HepG2 (cell line): Measurements from ENCODE around the gene PADI1. TPM values are rescaled to one million over a fixed set of nuclear protein-coding genes. Genes with fewer than 3 reads are reported as not detected.

Experiments used
- ATAC-seq: fragments of 200-7000 bp; cut with Tn5 transposase; 3 replicates; pipeline ENCODE4 v1.9.1; 2020; ENCODE audit warnings: mild to moderate bottlenecking, moderate library complexity
- BruUV-seq: library from RNA; stranded (reverse); fragments of 400-500 nt; replicated peaks from 2 replicates; lab custom pipeline; 2021; lab: Mats Ljungman, UMichigan
- CTCF ChIA-PET: fragments of 300-600 bp; formaldehyde crosslinking; extraction: SDS; loops from one replicate; lab custom pipeline; 2021; ENCODE audit warnings: low total read pairs, inconsistent platforms, low intra/inter-chr PET ratio; lab: Yijun Ruan, JAX
- POLR2A ChIA-PET: fragments of 350-600 bp; sonication (Branson Sonifier 250); formaldehyde crosslinking; loops from one replicate; lab custom pipeline; 2020; ENCODE audit warnings: antibody characterized with exemption, inconsistent platforms; lab: Yijun Ruan, JAX
- DNase-seq: peaks from one replicate; pipeline ENCODE4 v3.0.0-alpha.2; 2015; ENCODE audit warnings: low spot score
- FAIRE-seq: peaks from 3 replicates; lab custom pipeline; 2011; peaks lifted over from hg19 to GRCh38; lab: Jason Lieb, UNC
- H2AFZ ChIP-seq: one replicate; pipeline ENCODE4 v1.6.1; 2011; ENCODE audit warnings: low read length, inconsistent platforms
- H3K27ac ChIP-seq: fragments of 300-600 bp; 3 replicates; pipeline ENCODE4 v1.8.0; 2011; ENCODE audit warnings: mixed run types, mild to moderate bottlenecking, mixed read lengths, low read length, inconsistent platforms; ENCODE audit not compliant: insufficient read depth; ENCODE audit errors: extremely low read length
- H3K27me3 ChIP-seq, 2 experiments: fragments of 200-600 bp in 1 of 2; 2 replicates in 1 of 2; 3 replicates in 1 of 2; pipeline versions ENCODE4 v1.6.0 to v1.8.0; 2011; ENCODE audit warnings: low read length in 2 of 2, mild to moderate bottlenecking in 2 of 2, moderate library complexity in 2 of 2, inconsistent platforms in 1 of 2; ENCODE audit not compliant: insufficient read depth in 2 of 2, control insufficient read depth in 1 of 2
- H3K36me3 ChIP-seq, 2 experiments: fragments of 200-600 bp in 1 of 2; replicated peaks in 1 of 2; 2 replicates in 1 of 2; 3 replicates in 1 of 2; pipeline versions ENCODE4 v1.5.1 to v1.8.0; 2011; ENCODE audit warnings: low read length in 2 of 2, inconsistent platforms in 1 of 2; ENCODE audit not compliant: insufficient read depth in 2 of 2, control insufficient read depth in 1 of 2
- H3K4me1 ChIP-seq: 2 replicates; pipeline ENCODE4 v1.5.1; 2012; ENCODE audit warnings: low read length, inconsistent platforms; ENCODE audit not compliant: insufficient read depth
- H3K4me2 ChIP-seq: 2 replicates; pipeline ENCODE4 v1.6.0; 2011; ENCODE audit warnings: low read depth, low read length, inconsistent platforms
- H3K4me3 ChIP-seq, 3 experiments: fragments of 200-600 bp in 1 of 3; sonication (generic), shearing (Covaris generic) in 1 of 3; replicated peaks in 1 of 3; 2 replicates each; pipeline ENCODE4 v1.5.1; 2011 to 2016; ENCODE audit warnings: low read length in 3 of 3, inconsistent platforms in 2 of 3, low read depth in 2 of 3, mild to moderate bottlenecking in 2 of 3, control low read depth in 1 of 3, mixed read lengths in 1 of 3; ENCODE audit not compliant: insufficient read depth in 1 of 3
- H3K79me2 ChIP-seq: one replicate; pipeline ENCODE4 v1.6.1; 2011; ENCODE audit warnings: low read length, inconsistent platforms; ENCODE audit not compliant: insufficient read depth
- H3K9ac ChIP-seq: 2 replicates; pipeline ENCODE4 v1.6.0; 2011; ENCODE audit warnings: mild to moderate bottlenecking, low read depth, low read length, inconsistent platforms; ENCODE audit not compliant: insufficient read depth
- H3K9me3 ChIP-seq: 2 replicates; pipeline ENCODE4 v1.5.1; 2012; ENCODE audit warnings: mild to moderate bottlenecking, low read length
- H4K20me1 ChIP-seq: 2 replicates; pipeline ENCODE4 v1.6.0; 2011; ENCODE audit warnings: inconsistent platforms, mild to moderate bottlenecking, low read length, moderate library complexity; ENCODE audit not compliant: insufficient read depth
- CAMTA2 ChIP-seq: sonication (generic); formaldehyde crosslinking; IDR thresholded peaks from 2 replicates; pipeline ENCODE4 v1.4.0; 2020; ENCODE audit warnings: mild to moderate bottlenecking, missing genetic modification reagents, borderline replicate concordance
- CREB1 ChIP-seq, 2 experiments: fragments of 450-650 bp in 1 of 2; IDR thresholded peaks; 2 replicates each; pipeline ENCODE4 v1.6.1; 2016 to 2017; ENCODE audit warnings: control low read depth in 1 of 2, mild to moderate bottlenecking in 1 of 2, missing compliant biosample characterization in 1 of 2, missing genetic modification characterization in 1 of 2
- GLMP ChIP-seq: sonication (generic); formaldehyde crosslinking; IDR thresholded peaks from 2 replicates; pipeline ENCODE4 v1.9.0; 2021; ENCODE audit warnings: missing genetic modification reagents, mild to moderate bottlenecking, borderline replicate concordance
- HMGA1 ChIP-seq: sonication (generic); formaldehyde crosslinking; conservative IDR thresholded peaks from 2 replicates; pipeline ENCODE4 v1.4.0; 2020; ENCODE audit warnings: missing genetic modification reagents
- NR2F2 ChIP-seq: IDR thresholded peaks from 2 replicates; pipeline ENCODE4 v1.6.1; 2012; ENCODE audit warnings: low read depth, inconsistent platforms, borderline replicate concordance
- SOX5 ChIP-seq: IDR thresholded peaks from 2 replicates; pipeline ENCODE4 v1.6.1; 2016; ENCODE audit warnings: borderline replicate concordance
- ZXDC ChIP-seq: sonication (generic); formaldehyde crosslinking; IDR thresholded peaks from 2 replicates; pipeline ENCODE4 v1.5.0; 2020; ENCODE audit warnings: mild to moderate bottlenecking, missing genetic modification reagents
- WGBS: methylation state at CpG from one replicate; pipeline ENCODE4 v1.1.6; 2017; ENCODE audit warnings: low lambda C conversion rate; 5-methylcytosine and 5-hydroxymethylcytosine counted together
- in situ Hi-C: cut with HindIII; loops from 2 replicates; pipeline ENCODE4 v1.10.0; 2017; ENCODE audit warnings: low pct_unique_long_range_greater_than_20kb; ENCODE audit not compliant: extremely low pct_ligation_motif_present
- intact Hi-C: fragments of 100-400 bp; cut with micrococcal nuclease; formaldehyde crosslinking; loops from one replicate; pipeline ENCODE4 v1.10.0; 2022; ENCODE audit not compliant: unreplicated experiment
- polyA plus RNA-seq, 8 experiments: library from polyadenylated mRNA; depleted of rRNA in 3 of 8; stranded (reverse) in 7 of 8; unstranded in 1 of 8; fragments of >200 nt; fragmentation: Illumina TruSeq in 4 of 8; extraction: Trizol in 4 of 8; gene quantifications; 2 replicates each; pipeline versions ENCODE4 v1.2.1 to v1.2.3, GENCODE V29; 2011 to 2016; ENCODE audit warnings: low read depth in 4 of 8, missing spikeins in 1 of 8, mixed read lengths in 1 of 8; ENCODE audit not compliant: insufficient read depth in 1 of 8
- total RNA-seq, 5 experiments: library from RNA; depleted of rRNA; stranded (reverse); fragments of >200 nt; fragmentation: Illumina TruSeq; extraction: Trizol; gene quantifications; 2 replicates each; pipeline ENCODE4 v1.2.3, GENCODE V29; 2016; ENCODE audit warnings: low read depth in 1 of 5

Gene PADI1
- total and polyA plus RNA-seq, 2 of the 13 experiments (the other 11 are each of a cell fraction or from before 2014, with no cell fraction given) = not detected

DNA sequence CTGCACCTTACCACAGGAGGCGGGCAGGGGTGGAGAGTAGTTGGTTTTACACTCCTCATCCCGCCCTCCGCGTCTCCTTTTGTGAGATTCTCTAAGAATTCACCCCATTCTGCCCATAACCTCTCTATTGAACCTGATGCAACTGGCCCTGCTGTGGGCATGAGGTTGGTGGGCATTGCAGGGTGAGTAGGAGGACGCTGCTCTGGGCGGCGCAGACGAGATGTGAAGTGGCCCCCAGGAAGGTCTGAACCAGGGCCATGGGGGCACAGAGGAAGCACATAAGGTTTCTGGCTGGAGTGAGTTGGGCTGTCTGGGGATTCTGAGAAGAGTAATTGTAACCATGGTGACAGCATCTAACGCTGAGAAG, 8.8 kb downstream of the PADI1 start (continued):
- TF ChIP-seq HMGA1 (CRISPR knock-in tag) (no peak), NR2F2 (no peak), CAMTA2 (no peak)

- H3K36me3 ChIP-seq = no peaks in the 10 kb centered on the region
- H3K4me2 ChIP-seq = no peak overlapping the region
- peaks cover 0 to 16% of the 10 kb centered on the region in 2 experiments; a peak in 1 of 5 replicates for H3K27me3 ChIP-seq
- TF ChIP-seq SOX5 (CRISPR knock-in tag) (no peak), CREB1 (IDR thresholded peaks at IDR 0.05) (peak; percentile 84), CREB1 (CRISPR knock-in tag; IDR thresholded peaks at IDR 0.05) (no peak), GLMP (CRISPR knock-in tag) (no peak), ZXDC (CRISPR knock-in tag) (no peak)
- BruUV-seq = no TSS peak
- FAIRE-seq (no peak), DNase-seq (no peak), ATAC-seq (no peak)
- ChIA-PET CTCF (no interaction called here), POLR2A (no interaction called here)
- H3K4me1 ChIP-seq = no peaks in the 10 kb centered on the region
- no peak overlapping the region for H3K27ac ChIP-seq
- H4K20me1 ChIP-seq = peaks cover 3% of the 10 kb centered on the region; the same call in 1 of the 2 replicates
- 52% methylated on average over 4 of the region's 5 CpGs for WGBS
- no peaks in the 10 kb centered on the region for H3K79me2 ChIP-seq
- intact Hi-C loops (no loop called here), in situ Hi-C loops (no loop called here)
- no peak overlapping the region for H3K9ac ChIP-seq
- H3K9me3 ChIP-seq = no peaks in the 10 kb centered on the region
- H2AFZ ChIP-seq = no peak overlapping the region
- H3K4me3 ChIP-seq = no peak overlapping the region
Measured at GRCh38 chr1:17214876-17215544, 10.1 kb downstream of the PADI1 start.
